ENCODE measurements around the gene NUB1.

Gene NUB1

DNA sequence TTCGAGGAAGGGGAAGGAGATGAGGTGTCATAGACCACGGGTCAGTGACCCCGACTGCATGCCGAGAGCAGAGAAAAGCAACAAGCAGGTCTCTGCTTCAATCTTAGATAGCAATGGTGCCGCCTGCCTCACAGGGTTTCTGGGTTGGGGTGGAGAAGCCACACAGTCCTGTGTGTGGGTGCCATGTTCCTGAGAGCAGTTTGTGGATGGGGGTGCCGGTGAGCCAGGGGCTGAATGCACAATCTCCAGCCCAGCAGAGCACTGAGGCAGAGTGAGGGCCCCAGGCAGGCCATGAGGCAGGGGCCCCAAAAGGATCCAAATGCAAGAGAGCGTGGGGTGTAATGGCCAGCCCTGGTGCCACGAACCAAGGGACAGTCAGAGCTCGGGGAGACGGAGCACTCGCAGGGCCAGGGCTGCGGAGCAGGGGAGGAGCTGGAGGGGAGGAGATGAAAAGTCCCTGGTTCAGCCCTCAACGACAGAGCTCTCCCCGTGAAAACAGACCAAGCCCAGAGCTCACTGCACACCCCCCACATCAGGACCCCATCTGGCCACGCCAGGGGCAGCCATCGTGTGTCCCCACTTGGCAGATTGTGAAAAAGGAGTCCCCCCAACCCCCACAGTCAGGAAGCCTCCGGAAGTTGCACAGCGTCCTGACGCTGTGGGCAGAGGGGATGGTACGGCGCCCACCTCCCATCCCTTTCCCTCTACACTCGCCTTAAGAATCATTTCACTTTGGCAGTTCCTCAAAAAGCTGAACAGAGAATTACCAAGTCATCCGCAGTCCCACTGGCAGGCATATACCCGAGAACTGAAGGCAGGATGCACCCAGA lies 48.4 kb downstream of the NUB1 start:
- DNase-seq (ENCODE audit: low read depth) = no peak

DNA sequence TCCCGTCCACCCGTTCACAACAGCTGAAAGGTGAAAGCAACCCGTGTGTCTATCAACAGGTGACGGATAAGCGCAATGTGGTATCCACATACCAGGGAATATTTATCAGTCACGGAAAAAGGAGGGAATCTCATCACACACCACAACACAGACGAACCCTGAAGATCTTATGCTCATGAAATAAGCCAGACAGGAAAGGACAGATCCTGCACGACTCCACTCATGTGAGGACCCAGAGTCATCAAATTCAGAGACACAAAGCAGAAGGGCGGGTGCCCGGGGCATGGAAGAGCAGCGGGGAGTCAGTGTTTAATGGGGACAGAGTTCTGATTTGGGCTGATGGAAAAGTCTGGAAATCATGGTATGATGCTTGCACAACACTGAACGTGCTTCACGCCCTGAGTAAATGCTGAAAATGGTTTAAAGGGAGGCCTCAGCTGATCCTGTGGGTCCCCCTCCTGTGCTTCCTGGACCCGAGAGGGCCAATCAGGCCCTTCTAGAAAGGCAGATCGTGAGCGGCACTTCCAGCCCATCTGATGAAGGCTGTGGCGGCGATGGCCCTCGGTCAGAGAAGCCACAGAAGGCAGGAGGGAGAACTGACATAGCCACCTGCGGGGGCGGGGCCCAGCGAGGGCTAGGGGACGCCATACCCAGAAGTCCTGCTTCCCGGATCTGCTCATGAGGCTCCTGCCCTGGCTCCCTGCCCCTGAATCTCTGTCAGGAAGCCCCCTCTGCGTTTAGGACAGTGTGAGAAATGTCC lies 49.2 kb downstream of the NUB1 start:
- no peak for DNase-seq (ENCODE audit: low read depth)

DNA sequence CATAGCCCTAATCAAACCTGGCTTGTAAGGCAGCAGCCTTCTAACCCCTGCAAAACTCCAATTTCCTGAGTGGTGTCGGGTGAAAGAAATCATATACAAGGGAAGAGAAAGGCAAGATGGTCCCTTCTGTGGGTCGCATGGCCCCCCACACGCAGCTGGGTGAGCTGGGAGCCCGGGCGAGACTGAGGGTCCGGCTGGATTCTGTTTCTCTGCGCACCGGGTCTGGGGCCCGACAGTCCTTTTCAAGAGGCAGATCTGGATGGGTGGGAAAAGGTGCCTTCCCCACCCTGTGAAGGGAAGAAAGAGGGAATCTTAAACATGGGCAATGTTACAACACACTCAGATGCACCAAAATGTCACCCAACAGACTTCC lies 49.7 kb downstream of the NUB1 start:
- DNase-seq (ENCODE audit: low read depth) = no peak

- no peak for DNase-seq (ENCODE audit: low read depth)
Measured at GRCh38 chr7:151392002-151392401, 50.4 kb downstream of the NUB1 start.

DNA sequence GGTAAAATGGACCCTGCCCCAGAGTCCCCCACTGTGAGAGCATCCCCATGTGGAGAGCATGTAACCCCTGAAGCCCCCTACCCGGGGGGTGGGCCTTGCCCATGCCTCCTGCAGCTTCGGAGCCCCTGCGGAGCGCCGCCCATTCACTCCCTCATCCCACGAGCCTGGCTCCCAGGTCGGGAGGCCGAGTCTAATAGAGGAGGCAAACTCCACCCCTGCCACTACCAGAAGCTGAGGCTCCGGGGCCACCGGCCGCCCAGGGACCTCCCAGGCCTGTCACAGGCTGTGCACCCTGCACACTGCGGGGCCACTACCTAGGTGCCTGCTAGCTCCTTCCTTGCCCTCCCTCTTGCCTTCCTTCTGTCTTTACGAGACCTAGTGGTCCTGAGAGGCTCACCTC lies 50.8 kb downstream of the NUB1 start:
- DNase-seq (ENCODE audit: low read depth) = no peak

DNA sequence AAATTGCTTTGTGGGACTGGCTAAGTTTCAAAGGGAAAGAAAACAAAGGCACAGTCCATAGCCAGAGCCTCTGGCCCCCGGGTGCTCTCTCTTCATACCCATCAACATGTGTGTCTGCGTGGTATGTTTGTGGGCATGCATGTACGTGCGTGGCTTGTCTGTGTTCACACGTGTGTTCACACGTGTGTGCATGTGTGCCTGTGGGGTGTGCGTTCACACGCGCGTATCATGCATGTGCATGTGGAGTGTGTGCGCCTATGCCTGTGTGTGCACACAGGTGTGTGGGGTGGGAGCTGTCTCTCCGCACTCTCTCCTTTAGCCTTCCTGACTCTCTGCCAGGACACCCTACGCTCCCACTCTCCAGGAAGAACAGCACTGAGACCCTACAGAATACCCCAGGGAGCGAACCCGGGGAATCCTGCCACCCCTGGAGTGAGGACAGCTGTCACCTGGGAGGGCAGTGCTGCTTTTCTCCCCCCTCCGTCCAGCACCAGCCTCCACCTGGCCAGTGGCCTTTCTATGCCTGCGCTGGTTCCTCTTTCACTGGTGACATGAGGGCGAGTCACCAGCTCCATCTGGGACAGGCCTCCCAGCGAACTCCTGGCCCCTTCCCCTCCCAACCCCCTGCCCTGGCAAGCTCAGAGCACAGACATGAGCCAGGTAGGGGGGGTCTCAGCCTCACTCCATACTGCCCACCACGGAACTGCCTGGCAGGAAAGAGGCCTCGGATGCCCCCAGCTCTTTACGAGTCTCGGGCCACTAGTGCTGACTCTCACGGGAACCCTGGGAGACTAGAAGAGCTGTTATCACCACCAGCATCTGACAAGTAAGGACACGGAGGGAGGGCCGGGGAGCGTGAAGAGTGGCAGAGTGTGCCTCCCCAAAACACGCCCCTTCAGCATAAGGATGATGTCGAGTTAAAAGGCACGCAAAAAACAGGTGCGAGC lies 51.7 kb downstream of the NUB1 start:
- no peak for DNase-seq (ENCODE audit: low read depth)

DNA sequence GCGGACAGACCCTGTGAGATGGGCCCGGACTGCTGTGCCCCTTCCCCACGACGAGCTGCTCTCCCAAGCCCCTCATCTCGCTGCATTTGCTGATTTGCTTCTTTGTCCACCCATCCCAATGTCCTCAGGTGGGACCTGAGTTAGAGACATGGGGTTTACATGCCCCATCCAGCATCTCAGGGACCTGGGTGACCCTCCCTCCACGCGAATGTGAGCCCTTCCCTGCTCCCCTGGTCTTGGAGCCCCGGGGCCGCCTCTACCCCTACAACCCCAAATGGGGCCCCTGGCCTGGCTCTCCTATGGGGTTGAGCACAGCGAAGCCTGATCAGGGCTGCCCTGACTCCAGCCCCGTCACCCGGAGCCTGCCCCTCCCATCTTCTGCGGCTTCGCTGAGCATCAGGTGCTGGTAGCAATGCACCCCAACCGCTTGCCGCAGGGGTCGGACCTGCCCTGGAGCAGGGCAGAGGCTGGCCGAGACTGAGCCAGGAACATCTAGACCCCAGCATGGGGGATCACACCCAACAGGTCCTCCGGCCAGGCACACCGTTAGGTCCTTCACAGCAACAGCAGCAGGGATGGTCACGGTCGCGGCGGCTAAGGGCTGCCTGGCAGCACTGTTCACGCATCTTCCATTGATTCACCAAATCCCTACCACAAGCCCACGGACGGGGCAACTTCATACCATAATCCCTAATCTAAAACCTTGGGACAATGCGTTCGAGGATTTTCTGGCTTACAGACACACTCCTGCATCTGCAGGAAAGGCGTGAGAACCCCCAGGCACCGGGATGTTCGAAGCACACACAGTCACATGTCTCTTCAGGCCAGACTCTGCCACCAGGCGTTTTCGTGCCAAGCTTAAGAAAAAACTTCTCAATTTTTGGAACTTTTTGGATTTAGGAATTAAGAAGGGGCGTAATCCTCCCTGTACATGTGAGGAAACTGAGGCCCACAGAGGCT lies 52.7 kb downstream of the NUB1 start:
- no peak for DNase-seq (ENCODE audit: low read depth)

- no peak for DNase-seq (ENCODE audit: low read depth)
Measured at GRCh38 chr7:151395036-151395367, 53.4 kb downstream of the NUB1 start.

DNA sequence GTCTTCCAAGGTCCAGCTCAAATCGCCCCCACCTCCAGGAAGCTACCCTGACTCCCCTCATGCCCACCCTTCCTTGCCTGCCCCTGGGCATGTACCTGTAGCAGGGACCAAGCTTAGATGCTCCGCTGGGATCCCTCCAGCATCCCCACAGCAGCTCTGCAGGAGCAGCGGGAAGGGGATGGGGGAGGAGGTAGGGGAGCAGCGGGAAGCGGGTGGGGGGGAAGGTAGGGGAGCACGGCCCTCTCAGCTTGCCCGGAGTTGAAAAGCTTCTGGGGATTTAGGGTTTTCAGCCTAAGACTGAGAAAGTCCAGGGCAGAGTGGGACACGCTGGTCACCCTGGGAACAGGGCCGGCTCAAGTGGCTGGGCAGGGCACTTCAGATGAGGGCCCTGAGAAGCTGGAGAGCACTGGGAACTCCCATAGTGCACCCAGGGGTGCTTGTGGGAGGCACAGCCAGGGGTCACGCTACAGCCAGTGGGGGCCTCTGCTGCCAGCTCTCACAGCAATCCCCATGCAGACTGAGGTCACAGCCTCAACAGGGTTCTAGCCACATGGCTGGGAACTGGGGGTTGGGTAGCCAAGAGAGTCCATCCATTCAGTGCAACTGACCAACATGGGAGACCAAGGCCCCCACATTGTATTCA lies 54.8 kb downstream of the NUB1 start:
- no peak for DNase-seq (ENCODE audit: low read depth)

DNA sequence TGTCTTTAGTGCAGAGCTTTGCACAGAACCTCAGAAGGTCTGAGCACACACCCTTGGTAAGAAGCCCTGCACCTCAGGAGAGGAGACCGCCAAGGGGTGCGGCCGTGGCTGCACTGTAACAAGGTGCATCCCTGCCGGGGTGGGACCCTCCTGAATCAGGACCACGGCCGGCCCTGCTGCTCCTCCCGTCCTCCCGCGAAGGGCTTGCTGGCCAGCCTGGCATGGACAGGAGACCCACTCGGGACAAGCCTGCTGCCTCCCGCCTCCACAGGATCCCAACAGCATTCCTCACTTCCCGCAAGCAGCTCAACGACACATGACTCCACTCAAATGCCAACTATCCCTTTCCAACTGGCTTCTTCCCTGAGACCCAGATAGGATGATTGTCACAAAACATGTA lies 55.4 kb downstream of the NUB1 start:
- DNase-seq (ENCODE audit: low read depth) = no peak

DNA sequence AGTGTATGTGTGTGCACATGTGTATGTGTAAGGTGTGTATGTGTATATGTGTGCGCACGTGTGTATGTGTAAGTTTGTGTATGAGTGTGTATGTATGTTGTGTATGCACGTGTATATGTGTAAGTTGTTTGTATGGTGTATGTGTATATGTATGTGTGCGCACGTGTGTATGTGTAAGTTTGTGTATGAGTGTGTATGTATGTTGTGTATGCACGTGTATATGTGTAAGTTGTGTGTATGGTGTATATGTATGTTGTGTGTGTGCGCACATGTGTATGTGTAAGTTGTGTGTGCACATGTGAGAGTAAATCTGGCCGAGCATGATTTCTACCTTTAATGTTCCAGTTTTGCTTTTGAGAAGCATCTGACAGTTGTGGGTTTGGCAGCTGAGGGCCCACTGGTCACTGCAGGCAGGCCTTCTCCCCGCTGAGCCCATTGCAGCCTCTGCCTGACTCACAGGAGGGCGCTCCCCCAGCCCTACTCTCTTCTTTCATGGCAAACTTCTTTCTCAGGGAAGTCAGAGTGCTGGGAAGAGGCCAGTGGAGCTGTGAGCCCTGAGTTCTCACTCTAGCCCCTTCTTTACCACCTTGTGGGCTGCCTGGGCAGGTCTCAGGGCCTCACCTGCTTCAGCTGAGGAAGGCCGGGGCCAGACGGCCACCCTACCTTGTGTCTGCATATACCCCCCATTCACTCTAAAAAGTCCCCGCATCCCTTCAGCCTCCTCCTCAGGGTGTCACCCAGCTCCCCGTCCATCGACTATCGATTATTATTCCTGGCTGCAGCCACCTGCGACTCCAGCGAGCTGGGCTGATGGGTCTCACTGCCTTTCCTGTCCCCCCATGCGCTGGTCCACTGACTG lies 57.1 kb downstream of the NUB1 start:
- no peak for DNase-seq (ENCODE audit: low read depth)

DNA sequence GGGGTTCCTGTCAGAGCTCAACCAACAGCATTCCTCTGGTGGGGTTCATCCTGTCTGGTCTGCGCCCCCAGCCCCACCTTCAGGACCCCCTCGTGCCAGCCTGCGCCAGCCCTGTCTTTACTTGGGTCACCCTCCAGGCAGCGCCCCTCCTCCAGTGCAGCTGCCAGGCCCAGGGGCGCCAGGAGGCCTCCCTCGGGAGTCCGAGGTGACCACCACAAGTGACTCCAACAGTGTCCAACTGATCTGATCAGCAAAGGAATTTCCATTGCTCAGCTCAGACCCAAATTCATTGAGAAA lies 57.6 kb downstream of the NUB1 start:
- DNase-seq (ENCODE audit: low read depth) = no peak

DNA sequence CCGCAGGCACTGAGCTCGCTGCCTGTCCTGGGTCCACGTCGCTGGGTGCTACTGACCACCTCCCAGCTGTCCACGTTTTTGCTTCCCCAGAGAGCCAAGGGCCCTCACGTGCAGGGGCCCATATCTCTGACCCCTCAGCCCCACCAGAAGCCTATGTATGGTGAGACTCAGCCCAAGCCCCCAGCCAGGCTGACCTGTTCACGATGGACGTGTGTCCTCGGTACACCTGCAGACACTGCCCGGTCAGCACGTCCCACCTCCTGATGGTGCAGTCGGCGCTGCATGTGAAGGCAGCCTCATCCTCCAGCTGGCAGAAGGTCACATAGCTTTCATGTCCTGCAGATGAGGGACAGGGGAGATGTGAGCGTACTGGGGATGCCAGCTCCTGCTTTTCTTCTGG lies 58.3 kb downstream of the NUB1 start:
- no peak for DNase-seq (ENCODE audit: low read depth)

DNA sequence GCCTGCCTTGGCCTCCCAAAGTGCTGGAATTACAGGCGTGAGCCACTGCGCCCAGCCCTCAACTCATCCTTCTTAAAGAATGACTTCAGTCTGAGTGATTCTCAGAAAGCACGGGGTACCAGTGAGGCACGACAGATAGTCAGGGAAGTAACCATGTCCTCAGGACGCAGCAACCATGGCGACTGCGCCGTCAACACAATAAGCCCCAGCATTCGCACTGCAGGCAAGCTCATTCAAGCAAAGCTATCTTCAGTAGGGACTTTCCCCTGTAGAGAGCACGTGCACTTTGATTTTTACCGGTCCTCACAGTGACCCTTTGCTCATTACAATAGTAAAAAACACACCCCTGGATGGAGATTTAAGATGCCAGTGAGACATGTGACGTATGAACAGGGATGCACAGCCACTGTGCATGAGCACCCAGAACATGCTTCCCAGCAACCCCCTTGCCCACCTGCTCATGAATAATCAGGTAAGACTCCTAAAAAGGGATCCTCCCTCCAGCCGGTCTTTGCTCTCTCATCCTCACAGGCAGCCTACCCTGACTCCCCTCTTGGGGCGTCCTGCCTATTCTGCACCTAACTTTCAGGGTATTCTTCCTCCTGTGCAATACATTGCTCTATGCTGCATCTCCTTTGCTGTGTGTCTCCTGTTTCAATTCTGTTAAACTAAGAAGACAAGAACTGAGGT lies 59.2 kb downstream of the NUB1 start:
- no peak for DNase-seq (ENCODE audit: low read depth)

DNA sequence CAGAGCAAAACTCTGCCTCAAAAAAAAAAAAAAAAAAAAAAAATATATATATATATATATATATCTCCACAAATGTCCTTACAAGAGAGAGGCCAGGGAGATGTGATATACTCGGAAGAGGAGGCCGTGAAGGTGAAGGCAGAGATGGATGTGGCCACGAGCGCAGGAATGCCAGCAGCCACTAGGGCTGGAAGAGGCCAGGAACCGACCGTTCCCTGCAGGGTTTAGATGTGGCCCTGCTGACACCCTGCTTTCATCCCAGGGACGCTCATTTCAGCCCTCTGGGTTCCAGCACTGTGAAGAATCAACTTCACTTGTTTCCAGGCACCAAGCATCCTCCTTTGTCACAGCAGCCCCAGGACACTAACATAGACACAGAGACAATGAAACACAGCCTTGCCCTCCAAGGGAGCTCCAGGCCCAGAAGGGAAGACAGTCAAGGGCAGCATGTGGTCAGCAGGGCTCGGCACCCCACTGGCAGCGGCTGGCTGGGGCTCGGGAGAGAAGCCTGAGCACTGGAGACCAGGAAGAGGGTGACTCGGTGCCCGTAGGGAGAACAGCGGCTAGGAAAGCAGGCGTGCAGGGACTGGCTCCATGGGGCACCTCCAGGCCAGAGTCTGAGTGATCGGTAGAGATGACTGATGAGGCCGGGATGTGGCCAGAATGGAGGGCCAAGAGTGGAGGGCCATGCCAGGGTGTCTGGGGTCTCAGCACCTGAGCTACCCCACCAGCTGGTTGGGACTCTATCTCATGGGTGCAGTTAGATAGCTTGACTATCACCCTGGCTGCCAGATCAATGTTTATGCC lies 60.6 kb downstream of the NUB1 start:
- DNase-seq (ENCODE audit: low read depth) = no peak

GRCh38 chr7:151403764-151404163 lies 62.2 kb downstream of the NUB1 start:
- DNase-seq (ENCODE audit: low read depth) = no peak

DNA sequence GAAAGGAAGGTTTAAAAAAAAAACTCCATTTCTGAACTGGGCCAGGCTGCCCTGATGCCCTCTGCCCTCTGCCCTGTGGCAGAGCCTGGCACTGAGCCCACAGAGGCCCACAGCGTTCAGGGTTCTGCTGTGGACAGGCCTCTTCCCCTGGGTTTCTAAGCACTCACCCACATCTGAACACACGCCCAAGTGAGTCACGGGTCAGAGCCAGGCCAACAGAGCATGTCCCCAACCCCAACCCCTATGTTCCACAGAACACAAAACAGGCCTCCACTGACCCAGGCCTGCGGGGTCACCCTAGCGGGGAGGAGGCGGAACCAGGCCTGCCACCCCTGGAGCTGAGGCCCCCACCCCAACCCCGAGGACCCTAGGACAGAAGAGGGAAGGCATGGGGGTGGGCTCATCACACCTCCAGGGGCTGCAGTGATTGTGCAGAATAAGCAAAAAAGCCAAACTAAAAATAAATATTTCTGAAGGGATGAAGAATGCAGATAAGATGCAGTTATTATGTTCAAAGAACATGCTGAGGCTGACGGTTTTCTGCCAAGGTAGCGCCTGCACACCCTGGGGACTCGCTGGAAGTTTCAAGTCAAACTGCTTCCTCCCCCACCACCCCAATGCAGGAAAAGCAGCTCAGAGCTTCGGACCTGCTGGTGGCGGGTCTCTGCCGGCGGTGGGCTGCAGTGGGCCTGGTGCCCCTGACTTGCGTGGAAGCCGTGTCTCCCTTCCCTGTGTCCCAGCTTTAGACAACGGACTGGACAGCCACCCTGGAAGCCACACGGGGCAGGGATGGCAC lies 62.8 kb downstream of the NUB1 start:
- DNase-seq (ENCODE audit: low read depth) = no peak

- no peak for DNase-seq (ENCODE audit: low read depth)
Measured at GRCh38 chr7:151405056-151405455, 63.4 kb downstream of the NUB1 start.

All from CMK (cell line).